ENCODE data around the gene SLC22A31.
A peak's percentile ranks its signal among the peaks of the same experiment; 100 is the strongest.
"Not testable (repeated sequence)": the region's sequence is repeated elsewhere in the genome, so short reads cannot be mapped to it uniquely, and the experiment has no call there.

SLC22A31 gene

DNA sequence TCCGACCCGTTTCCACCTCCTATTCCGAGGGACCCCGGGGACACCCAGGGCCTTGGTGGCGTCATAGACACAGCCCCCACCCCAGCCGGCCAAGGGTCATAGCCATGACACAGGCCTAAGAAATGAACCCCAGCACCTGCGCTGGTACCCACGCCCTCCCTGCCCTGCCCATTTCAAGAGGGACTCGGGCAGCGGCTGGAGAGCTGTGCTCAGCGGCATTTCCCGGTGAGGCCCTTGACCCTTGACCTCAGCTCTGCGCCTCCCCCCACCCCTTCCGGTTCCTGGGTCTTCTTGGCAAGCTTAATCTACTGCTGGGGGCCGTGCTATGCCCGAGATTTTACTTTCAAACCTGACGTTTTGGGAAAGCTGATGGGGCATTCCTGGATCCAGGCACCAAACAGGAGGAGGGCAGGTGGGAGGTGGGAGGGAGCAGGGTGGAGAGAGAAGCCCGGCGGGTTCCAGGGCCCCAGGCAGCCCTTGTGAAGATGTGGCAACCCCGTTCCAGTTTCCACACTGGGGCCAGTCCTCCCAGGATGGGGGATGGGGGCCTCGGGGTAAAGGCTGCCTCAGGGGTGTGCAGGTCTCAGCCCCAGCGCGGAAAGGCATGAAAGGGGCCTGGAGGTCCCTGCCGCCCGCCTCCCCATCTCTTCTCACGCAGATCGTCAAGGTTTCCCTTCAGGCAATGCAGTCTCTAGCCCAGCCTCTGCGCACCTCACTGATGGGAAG is at the start of gene SLC22A31:
Gene SLC22A31 (minus strand): TSS at position 414 of the 726 bp plus-strand sequence. CDS start 36 bp downstream, at position 378.
- H3K27me3 Mint-ChIP-seq, result peaks cover 18% of the 10 kb centered on the region
- no peaks in the 10 kb centered on the region for H3K9me3 Mint-ChIP-seq (ENCODE audit: low read depth)
- H3K4me1 Mint-ChIP-seq (ENCODE audit: low read depth), result peaks cover 16% of the 10 kb centered on the region
- no peaks in the 10 kb centered on the region for H3K36me3 Mint-ChIP-seq
- no peak within 1 kb of the TSS for H3K27ac Mint-ChIP-seq
- peak within 1 kb of the TSS; percentile 63 for H3K4me3 Mint-ChIP-seq

DNA sequence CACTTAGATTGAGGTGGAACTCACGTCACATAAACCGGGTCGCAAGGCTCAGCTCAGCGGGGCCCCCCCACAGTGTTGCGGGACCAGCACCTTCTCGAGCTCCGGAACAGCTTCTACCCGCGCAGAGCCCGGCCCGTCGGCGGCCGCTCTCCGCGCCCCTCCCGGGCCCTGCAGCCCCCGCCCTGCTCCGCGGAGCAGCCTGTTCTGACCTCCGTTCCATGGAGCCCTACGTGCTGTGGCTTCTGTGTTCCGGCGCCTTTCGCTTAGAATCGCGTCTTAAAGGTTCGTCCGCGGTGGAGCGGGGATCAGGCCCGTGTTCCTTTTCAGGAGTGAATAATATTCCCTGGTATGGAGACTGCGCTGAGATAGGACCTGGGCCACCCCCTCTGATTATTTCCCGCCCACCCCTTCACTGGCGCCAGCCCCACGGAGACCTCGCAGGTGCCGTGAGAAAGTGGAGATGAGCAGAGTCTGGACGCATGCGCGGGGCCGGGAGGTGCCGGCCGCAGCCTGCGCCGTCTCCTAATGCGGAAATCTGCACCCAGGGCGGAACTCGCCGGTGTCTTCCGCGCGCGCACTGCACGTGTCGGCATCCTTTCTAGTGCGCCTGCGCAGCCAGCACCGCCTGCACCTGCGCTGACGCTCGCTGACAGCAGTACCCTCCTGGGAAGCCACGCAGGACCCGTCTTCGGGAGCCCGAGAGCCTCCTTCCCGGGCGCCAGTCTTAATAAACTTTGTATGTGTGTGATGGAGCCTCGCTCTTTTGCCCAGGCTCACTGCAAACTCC is 48.1 kb upstream of the SLC22A31 start:
- peaks cover 8% of the 10 kb centered on the region for H3K4me1 Mint-ChIP-seq (ENCODE audit: low read depth)
- peaks cover 4% of the 10 kb centered on the region for H3K36me3 Mint-ChIP-seq
- peak overlapping the region; percentile 85 for H3K4me3 Mint-ChIP-seq
- H3K27me3 Mint-ChIP-seq, result no peaks in the 10 kb centered on the region
- peak overlapping the region; percentile 50 for H3K27ac Mint-ChIP-seq
- no peaks in the 10 kb centered on the region for H3K9me3 Mint-ChIP-seq (ENCODE audit: low read depth)

DNA sequence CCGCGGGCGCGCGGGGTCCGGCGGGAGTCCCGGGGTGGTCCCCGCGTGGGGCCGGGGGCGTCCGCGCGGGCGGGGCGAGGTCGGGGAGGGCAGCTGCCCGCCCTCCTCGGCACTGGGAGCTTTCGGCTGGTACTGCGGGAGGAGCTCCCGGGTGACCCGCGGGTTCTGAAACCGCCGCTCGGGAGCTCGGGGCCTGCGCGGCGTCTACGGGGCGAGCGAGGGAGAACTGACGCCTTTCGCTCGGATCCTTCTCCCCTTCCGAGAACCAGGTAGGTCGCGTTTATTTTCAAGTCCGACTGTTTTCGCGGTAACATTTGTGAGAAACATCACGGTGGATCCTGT is 47.4 kb upstream of the SLC22A31 start:
- peak overlapping the region; percentile 85 for H3K4me3 Mint-ChIP-seq
- H3K36me3 Mint-ChIP-seq; H3K27me3 Mint-ChIP-seq; H3K27ac Mint-ChIP-seq; H3K9me3 Mint-ChIP-seq (ENCODE audit: low read depth): not testable (repeated sequence)
- H3K4me1 Mint-ChIP-seq (ENCODE audit: low read depth), result peaks cover 14% of the 10 kb centered on the region

DNA sequence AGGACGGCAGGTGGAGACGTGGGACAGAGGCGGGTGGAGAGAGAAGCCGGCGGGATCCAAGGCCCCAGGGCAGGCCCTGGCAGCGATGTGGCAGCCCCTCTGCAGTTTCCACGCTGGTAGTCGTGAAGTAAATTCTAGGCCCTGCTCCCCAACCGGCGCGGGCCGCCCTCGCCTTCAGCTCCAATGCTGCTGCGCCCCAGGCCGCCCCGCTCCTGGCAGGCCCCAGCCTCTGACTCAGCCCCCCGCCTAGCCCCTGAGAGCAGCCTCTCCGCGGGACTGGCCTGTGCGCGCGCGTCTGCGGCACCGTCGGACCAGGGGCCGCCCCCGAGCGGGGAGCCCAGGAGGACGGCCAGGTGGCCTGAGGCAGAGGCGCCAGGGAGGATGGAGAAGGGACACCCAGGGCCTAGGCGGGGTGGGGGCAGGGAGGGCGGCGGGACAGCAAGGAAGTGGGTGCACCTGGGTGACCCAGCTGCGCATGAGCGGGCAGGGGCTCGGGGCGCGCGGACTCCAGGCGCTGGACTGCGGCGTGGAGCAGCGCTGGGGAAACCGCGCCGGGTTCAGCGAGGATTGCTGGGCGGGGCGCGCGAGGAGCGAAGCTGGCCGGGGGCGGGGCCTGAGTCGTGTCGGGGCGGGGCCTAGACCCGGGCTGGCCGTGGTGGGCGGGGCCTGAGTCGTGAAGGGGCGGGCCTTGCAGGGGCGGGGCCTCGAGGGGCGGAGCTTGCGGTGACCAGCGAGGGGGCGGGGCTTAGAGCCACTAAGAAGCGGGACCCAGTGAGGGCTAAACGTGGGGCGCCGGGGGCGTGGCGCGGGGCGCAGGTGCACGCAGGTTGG is 46.8 kb upstream of the SLC22A31 start:
- Mint-ChIP-seq H3K4me1 (ENCODE audit: low read depth) (peaks cover 14% of the 10 kb centered on the region), H3K4me3 (peak overlapping the region; percentile 80), H3K36me3 (peaks cover 4% of the 10 kb centered on the region), H3K9me3 (ENCODE audit: low read depth) (no peaks in the 10 kb centered on the region), H3K27me3 (no peaks in the 10 kb centered on the region), H3K27ac (no peak overlapping the region)

DNA sequence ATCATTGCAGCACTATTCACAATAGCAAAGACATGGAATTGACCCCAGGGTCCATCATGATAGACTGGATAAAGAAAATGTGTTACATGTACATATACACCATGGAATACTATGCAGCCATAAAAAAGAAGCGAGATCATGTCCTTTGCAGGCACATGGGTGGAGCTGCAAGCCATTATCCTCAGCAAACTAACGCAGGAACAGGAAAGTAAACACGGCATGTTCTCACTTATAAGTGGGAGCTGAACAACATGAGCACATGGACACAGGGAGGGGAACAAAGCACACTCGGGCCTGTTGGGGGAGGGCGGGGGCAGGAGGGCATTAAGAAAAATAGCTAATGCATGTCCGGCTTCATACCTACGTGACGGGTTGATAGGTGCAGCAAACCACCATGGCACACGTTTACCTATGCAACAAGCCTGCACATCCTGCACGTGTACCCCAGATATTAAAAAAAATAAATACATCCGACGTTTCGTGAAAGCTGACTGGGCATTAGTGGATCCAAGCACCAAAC is 46.1 kb upstream of the SLC22A31 start:
- Mint-ChIP-seq H3K27me3 (no peaks in the 10 kb centered on the region), H3K9me3 (ENCODE audit: low read depth) (no peaks in the 10 kb centered on the region), H3K4me1 (ENCODE audit: low read depth) (peaks cover 16% of the 10 kb centered on the region), H3K27ac (peak overlapping the region; percentile 29), H3K4me3 (peak overlapping the region; percentile 80), H3K36me3 (peaks cover 4% of the 10 kb centered on the region)

DNA sequence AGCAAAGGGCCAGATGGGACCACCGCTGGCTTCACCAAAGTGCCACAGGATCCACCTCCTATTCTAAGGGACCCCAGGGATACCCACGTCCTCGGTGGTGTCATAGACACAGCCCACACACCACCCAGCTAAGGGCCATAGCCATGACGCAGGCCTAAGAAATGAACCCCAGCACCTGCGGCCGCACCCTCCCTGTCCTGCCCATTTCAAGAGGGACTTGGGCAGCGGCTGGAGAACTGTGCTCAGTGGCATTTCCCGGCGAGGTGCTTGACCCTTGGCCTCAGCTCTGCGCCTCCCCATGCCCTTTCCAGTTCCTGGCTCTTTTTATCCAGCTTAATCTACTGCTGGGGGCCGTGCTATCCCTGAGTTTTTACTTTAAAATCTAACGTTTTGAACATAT is 44.4 kb upstream of the SLC22A31 start:
- no peaks in the 10 kb centered on the region for H3K9me3 Mint-ChIP-seq (ENCODE audit: low read depth)
- no peak overlapping the region for H3K4me3 Mint-ChIP-seq
- peaks cover 20% of the 10 kb centered on the region for H3K4me1 Mint-ChIP-seq (ENCODE audit: low read depth)
- no peak overlapping the region for H3K27ac Mint-ChIP-seq
- H3K36me3 Mint-ChIP-seq, result no peaks in the 10 kb centered on the region
- H3K27me3 Mint-ChIP-seq, result no peaks in the 10 kb centered on the region

DNA sequence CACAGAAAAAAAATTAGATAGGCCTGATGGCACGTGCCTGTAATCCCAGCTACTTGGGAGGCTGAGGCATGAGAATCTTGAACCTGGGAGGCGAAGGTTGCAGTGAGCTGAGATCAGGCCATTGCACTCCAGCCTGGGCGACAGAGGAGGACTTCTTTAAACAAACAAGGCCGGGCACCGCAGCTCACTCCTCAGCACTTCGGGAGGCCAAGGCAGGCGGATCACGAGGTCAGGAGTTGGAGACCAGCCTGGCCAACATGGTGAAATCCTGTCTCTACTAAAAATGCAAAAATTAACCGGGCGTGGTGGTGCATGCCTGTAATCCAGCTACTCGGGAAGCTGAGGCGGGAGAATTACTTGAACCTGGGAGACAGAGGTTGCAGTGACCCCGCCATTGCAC is 43.9 kb upstream of the SLC22A31 start:
- H3K27ac Mint-ChIP-seq; H3K36me3 Mint-ChIP-seq; H3K27me3 Mint-ChIP-seq; H3K4me3 Mint-ChIP-seq; H3K9me3 Mint-ChIP-seq (ENCODE audit: low read depth): not testable (repeated sequence)
- H3K4me1 Mint-ChIP-seq (ENCODE audit: low read depth), result peaks cover 20% of the 10 kb centered on the region

DNA sequence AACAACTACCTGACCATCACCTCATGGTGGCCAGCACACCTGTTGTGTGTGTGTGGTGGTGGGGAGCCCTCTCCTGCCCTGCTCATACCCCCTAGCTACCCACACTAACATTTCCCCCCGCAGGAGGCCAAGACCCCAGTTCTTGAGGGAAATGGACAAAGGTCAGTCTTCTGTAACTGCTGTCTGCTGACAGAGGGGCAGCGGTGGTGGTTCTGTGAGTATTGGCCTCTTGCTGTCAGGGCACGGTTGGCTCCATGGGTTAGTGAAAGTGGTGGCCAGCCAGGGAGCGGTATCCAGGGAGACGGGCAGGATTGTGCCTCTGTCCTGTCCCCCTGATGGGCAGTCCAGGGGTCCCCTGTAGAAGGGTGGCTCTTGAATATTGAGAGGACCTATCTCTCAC is 43.3 kb upstream of the SLC22A31 start:
- Mint-ChIP-seq H3K36me3 (no peaks in the 10 kb centered on the region), H3K27me3 (no peaks in the 10 kb centered on the region), H3K27ac (peak overlapping the region; percentile 34), H3K4me1 (ENCODE audit: low read depth) (peaks cover 20% of the 10 kb centered on the region), H3K4me3 (peak overlapping the region; percentile 38), H3K9me3 (ENCODE audit: low read depth) (no peaks in the 10 kb centered on the region)

DNA sequence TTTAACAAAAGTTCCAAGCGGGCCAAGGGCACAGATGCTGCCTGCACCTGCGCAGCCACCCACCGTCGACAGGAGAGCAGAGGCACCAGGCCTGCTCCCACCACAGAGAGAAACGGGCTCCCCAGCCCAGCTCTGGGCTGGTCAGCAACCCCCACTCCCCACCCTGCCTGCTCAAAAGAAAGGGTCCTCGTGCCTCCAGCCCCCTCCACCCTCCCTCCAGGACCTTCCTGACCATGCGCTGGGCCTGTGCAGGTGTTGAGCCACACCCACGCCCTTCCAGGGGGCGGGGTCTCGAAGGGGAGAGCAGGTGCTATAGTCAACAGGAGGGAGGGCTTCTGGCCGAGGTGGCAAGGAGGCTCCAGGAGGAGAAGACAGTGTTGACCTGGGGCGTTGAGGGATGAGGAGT is 42.5 kb upstream of the SLC22A31 start:
- H3K27ac Mint-ChIP-seq, result peak overlapping the region; percentile 34
- no peaks in the 10 kb centered on the region for H3K27me3 Mint-ChIP-seq
- peak overlapping the region; percentile 13 for H3K4me3 Mint-ChIP-seq
- no peaks in the 10 kb centered on the region for H3K9me3 Mint-ChIP-seq (ENCODE audit: low read depth)
- H3K4me1 Mint-ChIP-seq (ENCODE audit: low read depth), result peaks cover 20% of the 10 kb centered on the region
- H3K36me3 Mint-ChIP-seq, result no peaks in the 10 kb centered on the region

DNA sequence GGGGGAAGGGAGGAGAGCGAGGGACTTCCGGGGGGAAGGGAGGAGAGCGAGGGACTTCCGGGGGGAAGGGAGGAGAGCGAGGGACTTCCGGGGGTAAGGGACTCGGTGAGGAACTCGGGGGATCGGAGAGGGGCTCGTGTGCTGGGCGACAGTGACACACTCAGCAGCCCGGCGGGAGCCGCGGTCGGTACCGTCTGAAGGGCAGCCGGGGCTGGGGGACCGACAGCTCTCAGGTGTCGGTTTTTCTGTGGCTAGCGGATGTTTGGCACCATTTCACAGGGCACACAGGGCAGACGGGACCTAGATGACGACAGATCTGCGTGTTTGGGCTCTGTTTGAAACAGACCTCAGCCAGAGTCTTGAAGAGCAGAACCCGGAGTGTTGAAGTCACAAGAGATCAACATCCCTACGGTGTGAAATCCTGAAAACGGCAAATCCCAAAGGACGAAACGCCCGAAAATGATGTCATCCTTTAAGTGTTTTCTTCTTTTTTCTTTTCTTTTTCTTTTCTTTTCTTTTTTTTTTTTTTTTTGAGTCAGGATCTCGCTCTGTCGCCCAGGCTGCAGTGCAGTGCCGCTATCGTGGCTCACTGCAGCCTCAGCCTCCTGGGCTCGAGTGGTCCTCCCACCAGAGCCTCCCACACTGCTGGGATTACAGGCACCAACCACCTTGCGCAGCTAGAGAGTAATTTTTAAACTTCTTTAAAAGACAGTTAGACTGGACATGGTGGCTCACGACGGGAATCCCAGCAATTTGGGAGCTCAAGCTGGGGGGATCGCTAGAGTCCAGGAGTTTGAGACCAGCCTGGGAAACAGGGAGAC is 41.1 kb upstream of the SLC22A31 start:
- no peaks in the 10 kb centered on the region for H3K36me3 Mint-ChIP-seq
- H3K4me3 Mint-ChIP-seq, result peak overlapping the region; percentile 98
- peak overlapping the region; percentile 99 for H3K27ac Mint-ChIP-seq
- H3K27me3 Mint-ChIP-seq, result no peaks in the 10 kb centered on the region
- H3K9me3 Mint-ChIP-seq (ENCODE audit: low read depth), result no peaks in the 10 kb centered on the region
- peaks cover 18% of the 10 kb centered on the region for H3K4me1 Mint-ChIP-seq (ENCODE audit: low read depth)

DNA sequence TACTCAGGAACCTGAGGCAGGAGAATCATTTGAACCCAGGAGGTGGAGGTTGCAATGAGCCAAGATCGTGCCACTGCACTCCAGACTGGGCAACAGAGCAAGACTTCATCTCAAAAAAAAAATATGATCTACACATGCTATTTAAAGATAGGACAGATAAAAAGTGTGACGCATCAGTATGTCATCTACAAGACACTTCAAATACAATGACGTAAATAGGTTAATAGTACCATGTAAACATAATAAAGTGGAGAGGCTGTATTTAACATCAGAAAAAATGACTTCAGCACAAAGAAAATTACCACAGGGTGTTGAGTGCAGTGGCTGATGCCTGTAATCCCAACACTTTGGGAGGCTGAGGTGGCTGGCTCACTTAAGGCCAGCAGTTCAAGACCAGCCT is 37.4 kb upstream of the SLC22A31 start:
- Mint-ChIP-seq H3K27me3 (no peaks in the 10 kb centered on the region), H3K4me1 (ENCODE audit: low read depth) (peaks cover 12% of the 10 kb centered on the region), H3K9me3 (ENCODE audit: low read depth) (no peaks in the 10 kb centered on the region), H3K27ac (no peak overlapping the region), H3K36me3 (peaks cover 7% of the 10 kb centered on the region), H3K4me3 (no peak overlapping the region)

DNA sequence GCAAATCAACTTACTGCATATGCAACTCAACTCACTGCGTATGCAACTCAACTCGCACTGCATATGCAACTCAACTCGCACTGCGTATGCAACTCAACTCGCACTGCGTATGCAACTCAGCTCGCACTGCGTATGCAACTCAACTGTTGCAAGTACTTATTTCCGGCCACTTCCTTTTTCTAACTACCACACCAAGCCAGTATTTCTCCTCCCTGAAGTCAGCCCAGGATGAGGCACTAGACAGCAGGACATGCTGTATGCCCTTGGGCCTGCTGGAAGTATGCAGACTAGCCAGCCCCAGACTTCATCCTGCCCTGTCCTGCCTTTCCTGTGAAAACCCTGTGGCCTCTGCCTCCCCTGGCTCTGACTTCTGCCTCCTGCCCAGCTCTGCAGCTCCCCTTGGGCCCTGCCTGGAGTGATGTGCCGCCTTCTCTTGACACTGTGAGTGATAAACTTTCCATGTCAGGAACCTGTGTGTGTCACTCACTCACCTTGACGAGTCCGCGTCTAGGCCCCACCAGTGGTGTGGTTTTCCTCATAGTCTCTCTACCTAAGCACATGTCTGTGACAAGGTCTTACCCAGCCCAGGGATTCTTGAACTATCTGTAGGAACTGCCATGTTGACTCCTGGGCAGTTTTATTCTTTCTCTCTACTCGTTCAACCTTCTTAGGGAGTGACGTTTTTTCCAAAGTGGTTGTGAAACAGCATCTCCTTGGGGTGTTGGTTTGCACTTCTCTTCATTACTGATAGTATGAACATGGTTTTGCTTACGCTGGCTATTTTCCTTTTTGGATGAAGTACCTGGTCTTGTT is 33.5 kb upstream of the SLC22A31 start:
- no peak overlapping the region for H3K27ac Mint-ChIP-seq
- H3K36me3 Mint-ChIP-seq, result peaks cover 12% of the 10 kb centered on the region
- no peaks in the 10 kb centered on the region for H3K9me3 Mint-ChIP-seq (ENCODE audit: low read depth)
- H3K4me3 Mint-ChIP-seq, result no peak overlapping the region
- peaks cover 4% of the 10 kb centered on the region for H3K4me1 Mint-ChIP-seq (ENCODE audit: low read depth)
- no peaks in the 10 kb centered on the region for H3K27me3 Mint-ChIP-seq

DNA sequence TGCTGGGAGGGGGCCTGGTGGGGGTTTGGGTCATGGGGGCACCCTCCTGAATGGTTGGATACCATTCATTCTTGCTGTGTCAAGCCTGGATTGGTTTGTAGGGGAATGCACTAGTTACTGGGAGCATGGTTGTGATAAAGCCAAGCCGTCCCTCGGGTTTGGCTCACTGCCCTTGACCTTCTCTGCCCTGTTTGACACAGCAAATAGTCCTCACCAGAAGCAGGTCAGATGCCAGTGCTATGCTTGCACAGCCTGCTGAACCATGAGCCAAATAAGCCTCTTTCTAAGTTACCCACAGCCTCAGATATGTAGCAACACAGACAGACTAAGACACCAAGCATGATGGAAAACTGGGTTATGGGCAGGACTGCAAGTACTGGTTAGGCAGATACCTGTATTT is 31.8 kb upstream of the SLC22A31 start:
- Mint-ChIP-seq H3K36me3 (peaks cover 27% of the 10 kb centered on the region), H3K27ac (no peak overlapping the region), H3K9me3 (ENCODE audit: low read depth) (no peaks in the 10 kb centered on the region), H3K4me3 (no peak overlapping the region), H3K27me3 (no peaks in the 10 kb centered on the region), H3K4me1 (ENCODE audit: low read depth) (peaks cover 4% of the 10 kb centered on the region)

Data from activated naive CD8-positive, alpha-beta T cell (primary cell).